Epithelial cell of proximal tubule (primary cell): ENCODE results near the gene TMEM248. TPM values are rescaled to one million over a fixed set of nuclear protein-coding genes. Genes with fewer than 3 reads are reported as not detected.

Experiments
- DNase-seq: peaks from one replicate; pipeline ENCODE4 v3.0.0-alpha.2; 2011; ENCODE audit warnings: low read depth
- H3K4me3 ChIP-seq: 2 replicates; pipeline ENCODE4 v1.5.1; 2011; ENCODE audit warnings: low read depth, mild to moderate bottlenecking, low read length
- total RNA-seq: library from RNA; depleted of rRNA; stranded (reverse); fragments of >200 nt; gene quantifications from 2 replicates; pipeline ENCODE4 v1.2.3, GENCODE V29; 2015
- TF ChIP-seq, protein P1 (sequence below): conservative IDR thresholded peaks from 2 replicates; pipeline ENCODE4 v1.5.1; 2012; ENCODE audit warnings: low read depth, mild to moderate bottlenecking, low read length

The TMEM248 gene
- total RNA-seq, 1 donor from 2014 or later: 58.6 TPM

DNA sequence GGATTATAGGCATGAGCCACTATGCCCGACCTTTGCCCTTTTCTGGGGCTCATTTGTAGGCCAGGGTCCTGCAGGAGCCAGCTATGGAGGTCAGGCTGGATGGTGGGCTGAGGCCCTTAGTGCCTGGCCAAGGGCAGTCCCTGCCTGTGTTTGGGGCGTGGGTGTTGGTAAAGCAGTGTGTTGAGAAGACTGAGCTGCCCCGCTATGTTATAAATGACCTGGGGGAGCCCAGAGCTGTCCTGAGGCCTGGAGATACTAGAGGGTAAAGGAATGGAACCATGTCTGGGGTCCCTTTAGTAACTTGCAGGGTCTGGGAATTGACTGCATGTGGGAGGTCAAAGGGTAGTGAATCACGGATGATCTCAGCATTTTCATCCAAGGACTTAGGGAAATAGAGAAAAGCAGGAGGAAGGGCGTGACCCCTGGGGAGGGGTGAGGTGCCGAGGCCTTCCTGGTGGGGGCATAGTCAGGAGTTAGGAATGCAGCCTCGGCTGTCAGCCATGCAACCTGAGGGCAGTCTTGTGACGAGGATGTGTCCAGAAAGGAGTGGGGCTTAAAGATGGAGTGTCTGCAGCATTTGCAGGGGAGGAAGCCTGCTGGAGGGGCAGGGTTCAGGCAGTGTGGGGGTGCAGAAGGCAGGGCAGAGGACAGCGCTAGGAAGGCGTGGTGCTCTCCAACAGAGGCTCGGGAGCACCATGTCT is 31.5 kb downstream of the TMEM248 start:
- TF ChIP-seq, protein P1, sequence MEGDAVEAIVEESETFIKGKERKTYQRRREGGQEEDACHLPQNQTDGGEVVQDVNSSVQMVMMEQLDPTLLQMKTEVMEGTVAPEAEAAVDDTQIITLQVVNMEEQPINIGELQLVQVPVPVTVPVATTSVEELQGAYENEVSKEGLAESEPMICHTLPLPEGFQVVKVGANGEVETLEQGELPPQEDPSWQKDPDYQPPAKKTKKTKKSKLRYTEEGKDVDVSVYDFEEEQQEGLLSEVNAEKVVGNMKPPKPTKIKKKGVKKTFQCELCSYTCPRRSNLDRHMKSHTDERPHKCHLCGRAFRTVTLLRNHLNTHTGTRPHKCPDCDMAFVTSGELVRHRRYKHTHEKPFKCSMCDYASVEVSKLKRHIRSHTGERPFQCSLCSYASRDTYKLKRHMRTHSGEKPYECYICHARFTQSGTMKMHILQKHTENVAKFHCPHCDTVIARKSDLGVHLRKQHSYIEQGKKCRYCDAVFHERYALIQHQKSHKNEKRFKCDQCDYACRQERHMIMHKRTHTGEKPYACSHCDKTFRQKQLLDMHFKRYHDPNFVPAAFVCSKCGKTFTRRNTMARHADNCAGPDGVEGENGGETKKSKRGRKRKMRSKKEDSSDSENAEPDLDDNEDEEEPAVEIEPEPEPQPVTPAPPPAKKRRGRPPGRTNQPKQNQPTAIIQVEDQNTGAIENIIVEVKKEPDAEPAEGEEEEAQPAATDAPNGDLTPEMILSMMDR: peak; percentile 5
- DNase-seq: peak; percentile 75
- H3K4me3 ChIP-seq: no peak overlapping the region

DNA sequence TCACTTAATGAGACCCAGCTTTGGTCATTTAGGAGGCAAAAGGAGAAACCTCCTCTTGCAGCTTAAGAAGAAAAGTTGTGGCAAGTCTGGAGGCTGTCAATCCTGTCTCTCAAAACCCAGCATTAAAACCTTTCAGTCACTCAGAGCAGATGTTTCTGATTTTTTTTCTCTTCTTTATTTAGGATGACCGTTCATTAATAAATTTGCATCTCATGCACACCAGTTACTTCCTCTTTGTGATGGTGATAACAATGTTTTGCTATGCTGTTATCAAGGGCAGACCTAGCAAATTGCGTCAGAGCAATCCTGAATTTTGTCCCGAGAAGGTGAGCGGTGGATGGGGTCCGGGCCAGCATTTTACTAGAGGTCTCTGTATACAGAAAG is 32.0 kb downstream of the TMEM248 start:
- TF ChIP-seq, protein P1: no peak
- DNase-seq: no peak
- no peak overlapping the region for H3K4me3 ChIP-seq

DNA sequence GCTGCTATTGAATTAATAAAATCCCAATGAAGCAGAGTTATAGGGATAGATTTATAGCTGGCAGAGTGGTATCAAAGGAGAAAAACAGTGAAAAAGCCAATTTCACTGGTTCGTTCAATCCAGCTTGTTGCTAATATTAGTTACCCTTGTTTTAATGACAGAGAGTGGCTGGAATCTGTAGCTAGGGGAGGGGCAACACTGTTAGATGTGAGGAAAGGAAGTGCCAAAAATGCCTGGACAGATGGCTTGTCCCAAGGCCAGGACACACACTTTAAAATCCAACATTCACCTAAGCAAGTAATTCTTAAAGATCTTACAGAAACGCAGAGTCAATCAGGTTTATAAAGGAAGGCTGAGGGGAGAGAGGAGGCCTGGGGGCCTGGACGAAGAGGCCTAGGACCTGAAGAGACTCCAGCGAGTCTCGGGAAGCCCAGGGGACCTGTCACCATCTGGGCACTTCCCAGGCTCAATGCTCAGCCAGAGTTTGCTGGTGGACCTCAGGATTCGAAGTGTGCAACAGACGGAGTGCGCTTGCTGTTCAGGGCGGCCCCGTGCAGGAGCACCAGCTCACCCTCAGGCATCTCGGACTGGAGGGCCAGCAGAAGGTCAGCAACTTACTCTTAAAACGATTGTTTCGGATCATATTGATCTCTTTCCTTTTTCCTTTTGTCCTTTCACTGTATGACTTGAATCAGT is 36.7 kb downstream of the TMEM248 start:
- H3K4me3 ChIP-seq: no peak overlapping the region
- no peak for DNase-seq
- TF ChIP-seq, protein P1: no peak

DNA sequence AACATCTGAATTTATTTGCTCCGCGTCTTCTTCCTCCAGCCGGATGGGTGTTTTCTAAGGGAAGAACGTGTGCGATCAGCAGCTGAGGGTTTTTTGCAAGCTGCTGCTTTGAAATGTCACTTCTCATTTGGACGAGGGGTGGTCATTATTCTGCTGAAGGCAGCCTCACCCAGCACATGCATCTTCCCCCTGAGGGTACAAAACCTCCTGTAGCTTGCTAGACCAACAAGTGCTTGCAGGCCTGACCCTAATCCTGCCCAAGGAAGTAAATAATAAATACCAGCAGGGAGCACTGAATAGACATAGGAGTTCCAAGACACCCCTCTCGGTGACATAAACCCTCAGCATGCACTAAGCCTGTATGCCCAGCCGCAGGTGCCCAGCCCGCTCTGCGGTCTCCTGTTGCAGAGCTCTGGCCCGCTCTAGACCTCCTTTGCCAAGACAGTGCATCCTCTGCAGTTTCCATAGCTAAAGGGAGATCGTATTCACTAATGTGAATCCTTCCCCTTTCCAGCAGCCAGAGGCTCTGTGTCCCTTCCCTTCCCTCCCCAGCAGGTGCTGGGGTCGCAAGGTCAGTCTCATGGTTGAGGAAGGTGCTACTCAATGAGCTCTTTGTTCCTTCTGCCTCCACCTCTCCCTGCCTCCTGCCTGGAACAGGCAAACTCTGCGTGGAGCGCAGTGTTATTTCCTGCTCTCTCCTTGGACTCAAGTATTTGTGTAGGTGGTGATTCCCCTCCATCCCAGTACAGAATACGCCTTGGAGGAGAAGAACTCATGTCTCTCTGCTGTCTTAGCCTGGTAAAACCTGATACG is 37.7 kb downstream of the TMEM248 start:
- H3K4me3 ChIP-seq: no peak overlapping the region
- TF ChIP-seq, protein P1: no peak

DNA sequence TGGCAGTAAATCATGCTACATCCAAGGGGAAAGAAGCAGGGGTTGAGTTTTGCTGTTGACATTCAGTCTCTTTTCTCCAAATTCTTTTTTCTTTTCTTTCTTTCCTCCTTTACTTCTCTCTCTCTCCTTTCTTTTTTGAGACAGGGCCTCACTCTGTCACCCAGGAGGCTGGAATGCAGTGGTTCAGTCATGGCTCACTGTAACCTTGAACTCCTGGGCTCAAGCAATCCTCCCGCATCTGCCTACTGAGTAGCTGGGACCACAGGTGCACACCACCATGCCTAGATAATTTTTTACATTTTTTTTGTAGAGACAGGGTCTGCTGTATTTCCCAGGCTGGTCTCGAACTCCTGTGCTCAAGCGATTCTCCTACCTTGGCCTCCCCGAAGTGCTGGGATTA is 39.2 kb downstream of the TMEM248 start:
- TF ChIP-seq, protein P1: no peak
- no peak overlapping the region for H3K4me3 ChIP-seq
- no peak for DNase-seq

More for the DNA sequence above, 37.7 kb downstream of the TMEM248 start:
- no peak for DNase-seq

GRCh38 chr7:66961096-66961495 is 40.1 kb downstream of the TMEM248 start:
- no peak overlapping the region for H3K4me3 ChIP-seq
- DNase-seq: no peak
- TF ChIP-seq, protein P1: no peak
